IMR-90 (cell line): ENCODE results near the gene GPR21.

Experiments used
- CTCF ChIP-seq: conservative IDR thresholded peaks from 2 replicates; pipeline ENCODE4 v1.5.1; 2012; ENCODE audit warnings: mild to moderate bottlenecking, low read depth, low read length, improper control_type of control experiment
- FOS ChIP-seq: fragments of 150-350 bp; IDR thresholded peaks from 2 replicates; pipeline ENCODE4 v1.6.1; 2016; ENCODE audit warnings: low read depth, low read length
- MXI1 ChIP-seq: IDR thresholded peaks from 2 replicates; pipeline ENCODE4 v1.6.1; 2012; ENCODE audit warnings: low read depth, mild to moderate bottlenecking, low read length, moderate library complexity, borderline replicate concordance
- POLR2A ChIP-seq: IDR thresholded peaks from 2 replicates; pipeline ENCODE4 v1.6.1; 2012; ENCODE audit warnings: mild to moderate bottlenecking, low read depth, low read length
- RCOR1 ChIP-seq: IDR thresholded peaks from 2 replicates; pipeline ENCODE4 v1.6.1; 2012; ENCODE audit warnings: mild to moderate bottlenecking, low read length, improper control_type of control experiment; ENCODE audit not compliant: insufficient replicate concordance
- RFX5 ChIP-seq: IDR thresholded peaks from 2 replicates; pipeline ENCODE4 v1.8.0; 2012; ENCODE audit warnings: low read depth, mild to moderate bottlenecking, low read length, moderate library complexity

- no peak for TF ChIP-seq FOS
- no peak for TF ChIP-seq CTCF
- no peak for TF ChIP-seq RFX5
- TF ChIP-seq POLR2A, result no peak
- TF ChIP-seq MXI1, result no peak
- TF ChIP-seq RCOR1, result no peak
Measured at GRCh38 chr9:123043081-123043939, 9.8 kb downstream of the GPR21 start.
